HG03442 (cell line): Measurements from ENCODE around the gene AFG1L.

Experiments used
- ATAC-seq: cut with Tn5 transposase; IDR thresholded peaks from one replicate; pipeline ENCODE4 v1.9.1; 2021; ENCODE audit warnings: mild to moderate bottlenecking, moderate library complexity; ENCODE audit not compliant: unreplicated experiment

The AFG1L gene

DNA sequence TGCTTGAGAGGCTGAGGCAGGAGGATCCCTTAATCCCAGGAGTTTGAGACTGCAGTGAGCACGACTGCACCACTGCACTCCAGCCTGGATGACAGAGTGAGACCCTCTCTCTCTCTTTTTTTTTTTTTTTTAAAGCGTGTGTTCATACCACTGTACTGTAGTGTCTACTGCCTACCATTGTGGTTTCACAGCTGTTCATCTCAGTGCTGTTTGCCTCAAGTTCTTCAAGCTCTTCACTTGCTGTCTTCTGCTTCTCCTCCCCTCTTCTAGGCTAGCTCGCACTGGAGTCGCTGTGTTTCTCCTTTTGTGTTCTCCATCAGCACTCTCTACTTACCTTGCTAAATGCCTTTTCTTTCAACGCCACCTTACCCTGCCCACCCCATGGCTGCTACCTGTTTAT, 273.2 kb downstream of the AFG1L start:
- no peak for ATAC-seq

DNA sequence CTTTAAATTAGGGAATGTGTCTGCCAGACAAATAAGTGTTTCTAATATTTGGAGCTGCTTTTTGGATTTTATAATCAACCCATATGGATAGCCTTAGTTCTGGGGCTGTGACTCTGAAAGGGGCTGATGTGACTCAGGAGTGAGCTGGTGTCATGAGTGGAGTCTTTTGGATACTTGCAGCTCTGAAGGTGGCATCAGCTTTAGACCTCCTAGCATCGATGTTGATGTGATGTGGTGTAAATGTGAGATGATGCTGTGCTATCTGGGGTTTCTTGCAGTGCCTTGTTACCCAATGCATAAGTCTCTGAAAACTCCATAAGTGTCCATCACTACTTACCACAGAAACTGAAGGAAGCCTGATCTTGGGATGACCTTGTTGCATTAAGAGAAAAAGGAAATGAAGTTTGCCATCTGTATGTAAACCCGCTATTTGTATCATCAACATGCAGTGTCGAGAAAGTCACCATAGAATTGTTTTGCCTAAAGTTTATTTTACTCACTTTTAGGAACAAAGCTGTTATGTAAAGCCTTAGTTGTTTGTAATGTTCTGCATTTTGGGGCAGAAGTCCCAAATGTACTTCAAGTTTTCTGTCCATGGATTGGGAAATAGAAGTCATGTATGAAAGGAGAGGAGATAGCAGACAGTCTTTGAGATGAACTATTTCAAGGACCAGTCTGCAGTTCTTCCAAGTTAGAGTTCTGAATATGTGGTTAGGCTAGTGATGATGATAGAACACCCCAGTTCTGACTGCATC, 273.9 kb downstream of the AFG1L start:
- ATAC-seq, result no peak

DNA sequence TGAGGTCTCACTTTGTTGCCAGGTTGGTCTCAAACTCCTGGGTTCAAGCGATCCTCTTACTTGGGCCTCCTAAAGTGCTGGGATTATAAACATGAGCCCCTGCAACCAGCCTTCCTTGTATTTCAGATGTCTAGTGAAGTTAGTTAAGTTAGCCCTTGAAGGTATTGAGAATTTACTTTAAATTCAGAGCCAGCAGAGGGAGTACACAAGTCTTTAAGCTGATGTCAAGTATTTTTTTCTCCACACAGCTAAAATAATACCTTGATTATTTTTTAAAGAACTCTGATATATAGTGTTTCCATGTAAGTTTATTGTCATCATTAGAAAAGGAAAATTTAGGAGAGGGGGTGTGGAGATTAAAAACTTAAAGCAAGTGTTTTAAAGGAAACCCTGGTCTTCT, 275.7 kb downstream of the AFG1L start:
- ATAC-seq, result no peak

DNA sequence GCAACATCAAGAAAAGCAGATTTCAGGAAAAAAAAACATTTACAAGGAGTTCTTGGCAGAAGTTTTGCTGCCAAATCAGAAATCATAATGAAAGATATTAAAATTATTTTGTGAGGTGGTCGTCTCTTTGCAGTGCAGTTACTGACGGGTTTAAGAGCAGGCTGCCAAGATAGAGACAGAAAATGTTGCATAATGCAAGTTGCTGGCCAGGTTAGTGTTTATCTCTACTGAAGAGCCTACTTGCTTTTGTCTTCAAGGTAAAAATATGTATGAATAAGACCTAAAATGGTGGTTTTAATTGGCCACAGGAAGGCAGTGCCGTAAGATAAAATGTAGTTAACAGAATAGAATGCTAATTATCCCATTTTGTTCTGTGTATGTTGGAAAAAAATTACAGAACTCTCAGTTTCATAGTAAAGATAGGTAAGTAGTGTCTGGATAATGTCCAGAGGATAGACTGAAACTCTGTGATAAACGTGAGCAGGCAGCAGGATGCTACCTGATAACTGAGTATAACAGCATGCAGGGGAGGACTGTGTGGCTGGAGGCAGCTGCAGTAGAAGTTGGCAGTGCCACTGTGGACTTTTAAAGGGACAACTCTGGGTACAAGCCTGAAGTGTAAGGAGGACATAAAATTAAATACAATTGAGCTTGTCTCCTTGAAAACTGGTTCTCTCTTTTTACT, 279.7 kb downstream of the AFG1L start:
- no peak for ATAC-seq
